Measurements from ENCODE around the gene CYSLTR1. TPM values are rescaled to one million over a fixed set of nuclear protein-coding genes. Genes with fewer than 3 reads are reported as not detected.
"Not testable (repeated sequence)": the region's sequence is repeated elsewhere in the genome, so short reads cannot be mapped to it uniquely, and the experiment has no call there.

The CYSLTR1 gene
- total RNA-seq, 1 donor from 2014 or later = 20.7 TPM

DNA sequence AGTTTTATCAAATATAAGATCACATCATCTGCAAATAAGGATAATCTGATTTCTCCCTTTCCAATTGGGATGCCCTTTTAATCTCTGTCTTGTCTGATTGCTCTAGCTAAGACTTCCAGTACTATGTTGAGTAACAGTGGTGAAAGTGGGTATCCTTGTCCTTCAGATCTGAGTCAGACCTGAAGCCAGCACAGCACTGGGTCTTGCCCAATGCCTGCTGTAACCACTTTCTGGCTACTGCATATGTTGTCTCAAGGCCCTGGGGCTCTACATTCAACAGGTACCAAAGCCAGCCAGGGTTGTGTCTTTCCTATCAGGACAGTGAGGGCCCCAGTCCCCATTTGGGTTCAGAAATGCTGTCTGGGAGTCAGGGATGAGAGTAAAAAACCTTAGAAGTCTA lies 90.3 kb downstream of the CYSLTR1 start:
- H3K4me3 Mint-ChIP-seq = no peak overlapping the region
- ChIA-PET CTCF (no interaction called here), POLR2A (no interaction called here)
- no peaks in the 10 kb centered on the region for H3K4me1 Mint-ChIP-seq
- DNase-seq = no peak
- no peaks in the 10 kb centered on the region for H3K9me3 Mint-ChIP-seq
- intact Hi-C loops (cut with micrococcal nuclease) = no loop called here
- ATAC-seq (ENCODE audit: low read depth) = no peak
- H3K27ac Mint-ChIP-seq = no peak overlapping the region
- H3K27me3 Mint-ChIP-seq = peaks cover 2% of the 10 kb centered on the region
- TF ChIP-seq, protein P1, sequence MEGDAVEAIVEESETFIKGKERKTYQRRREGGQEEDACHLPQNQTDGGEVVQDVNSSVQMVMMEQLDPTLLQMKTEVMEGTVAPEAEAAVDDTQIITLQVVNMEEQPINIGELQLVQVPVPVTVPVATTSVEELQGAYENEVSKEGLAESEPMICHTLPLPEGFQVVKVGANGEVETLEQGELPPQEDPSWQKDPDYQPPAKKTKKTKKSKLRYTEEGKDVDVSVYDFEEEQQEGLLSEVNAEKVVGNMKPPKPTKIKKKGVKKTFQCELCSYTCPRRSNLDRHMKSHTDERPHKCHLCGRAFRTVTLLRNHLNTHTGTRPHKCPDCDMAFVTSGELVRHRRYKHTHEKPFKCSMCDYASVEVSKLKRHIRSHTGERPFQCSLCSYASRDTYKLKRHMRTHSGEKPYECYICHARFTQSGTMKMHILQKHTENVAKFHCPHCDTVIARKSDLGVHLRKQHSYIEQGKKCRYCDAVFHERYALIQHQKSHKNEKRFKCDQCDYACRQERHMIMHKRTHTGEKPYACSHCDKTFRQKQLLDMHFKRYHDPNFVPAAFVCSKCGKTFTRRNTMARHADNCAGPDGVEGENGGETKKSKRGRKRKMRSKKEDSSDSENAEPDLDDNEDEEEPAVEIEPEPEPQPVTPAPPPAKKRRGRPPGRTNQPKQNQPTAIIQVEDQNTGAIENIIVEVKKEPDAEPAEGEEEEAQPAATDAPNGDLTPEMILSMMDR (IDR thresholded peaks at IDR 0.05) = no peak
- no peaks in the 10 kb centered on the region for H3K36me3 Mint-ChIP-seq (ENCODE audit: low read depth)

DNA sequence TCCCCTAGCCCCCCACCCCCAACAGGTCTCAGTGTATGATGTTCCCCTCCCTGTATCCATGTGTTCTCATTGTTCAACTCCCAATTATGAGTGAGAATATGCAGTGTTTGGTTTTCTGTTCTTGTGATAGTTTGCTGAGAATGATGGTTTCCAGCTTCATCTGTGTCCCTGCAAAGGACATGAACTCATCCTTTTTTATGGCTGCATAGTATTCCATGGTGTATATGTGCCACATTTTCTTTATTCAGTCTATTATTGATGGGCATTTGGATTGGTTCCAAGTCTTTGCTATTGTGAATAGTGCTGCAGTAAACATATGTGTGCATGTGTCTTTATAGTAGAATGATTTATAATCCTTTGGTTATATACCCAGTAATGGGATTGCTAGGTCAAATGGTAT lies 101.4 kb downstream of the CYSLTR1 start:
- intact Hi-C loops (cut with micrococcal nuclease); H3K36me3 Mint-ChIP-seq (ENCODE audit: low read depth); ATAC-seq (ENCODE audit: low read depth); H3K4me1 Mint-ChIP-seq; H3K4me3 Mint-ChIP-seq; H3K27me3 Mint-ChIP-seq; H3K27ac Mint-ChIP-seq; CTCF ChIA-PET; DNase-seq; H3K9me3 Mint-ChIP-seq; POLR2A ChIA-PET: not testable (repeated sequence)

Other genes starting within 250 kb of the CYSLTR1 start
- 293 and 295 TPM in 2 replicates for gene PGK1, start 223.4 kb downstream of the CYSLTR1 start, total RNA-seq
- gene TAF9B, start 188.0 kb downstream of the CYSLTR1 start, total RNA-seq = 16.2 and 17.4 TPM in 2 replicates

Measured in activated B cell treated with CpG ODN at 0.5 μM for 24 hours (primary cell).